ENCODE data around the gene RHOD.

The RHOD gene

DNA sequence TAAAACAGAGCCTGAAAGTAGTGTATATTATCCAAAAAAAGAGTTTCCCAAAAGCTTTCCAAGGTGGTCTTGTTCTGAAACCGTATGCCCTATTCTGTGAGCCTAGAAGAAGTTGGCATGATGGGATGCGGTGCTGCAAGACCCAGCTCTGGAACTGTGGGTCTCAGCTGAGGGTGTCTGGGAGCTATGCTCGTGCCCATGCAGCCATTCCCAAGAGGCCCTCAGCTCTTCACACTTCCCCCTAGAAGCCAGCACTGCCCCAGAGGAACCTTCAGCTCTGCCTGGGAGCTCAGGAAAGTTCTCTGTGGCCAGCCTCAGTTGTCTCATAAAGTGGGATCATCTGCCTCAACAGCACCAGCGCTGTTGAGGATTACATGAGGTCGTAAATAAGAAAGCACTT, 40.1 kb upstream of the RHOD start:
- no peak for DNase-seq (ENCODE audit: low read depth)
- TF ChIP-seq, protein P1, sequence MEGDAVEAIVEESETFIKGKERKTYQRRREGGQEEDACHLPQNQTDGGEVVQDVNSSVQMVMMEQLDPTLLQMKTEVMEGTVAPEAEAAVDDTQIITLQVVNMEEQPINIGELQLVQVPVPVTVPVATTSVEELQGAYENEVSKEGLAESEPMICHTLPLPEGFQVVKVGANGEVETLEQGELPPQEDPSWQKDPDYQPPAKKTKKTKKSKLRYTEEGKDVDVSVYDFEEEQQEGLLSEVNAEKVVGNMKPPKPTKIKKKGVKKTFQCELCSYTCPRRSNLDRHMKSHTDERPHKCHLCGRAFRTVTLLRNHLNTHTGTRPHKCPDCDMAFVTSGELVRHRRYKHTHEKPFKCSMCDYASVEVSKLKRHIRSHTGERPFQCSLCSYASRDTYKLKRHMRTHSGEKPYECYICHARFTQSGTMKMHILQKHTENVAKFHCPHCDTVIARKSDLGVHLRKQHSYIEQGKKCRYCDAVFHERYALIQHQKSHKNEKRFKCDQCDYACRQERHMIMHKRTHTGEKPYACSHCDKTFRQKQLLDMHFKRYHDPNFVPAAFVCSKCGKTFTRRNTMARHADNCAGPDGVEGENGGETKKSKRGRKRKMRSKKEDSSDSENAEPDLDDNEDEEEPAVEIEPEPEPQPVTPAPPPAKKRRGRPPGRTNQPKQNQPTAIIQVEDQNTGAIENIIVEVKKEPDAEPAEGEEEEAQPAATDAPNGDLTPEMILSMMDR (conservative IDR thresholded peaks at IDR 0.05; ENCODE audit: control insufficient read depth, insufficient read depth, low read depth, low read length) = no peak
- H3K4me3 ChIP-seq (ENCODE audit: control insufficient read depth, low read depth, low read length) = no peak overlapping the region

GRCh38 chr11:67020949-67021348, 35.7 kb upstream of the RHOD start:
- no peak overlapping the region for H3K4me3 ChIP-seq (ENCODE audit: control insufficient read depth, low read depth, low read length)
- no peak for DNase-seq (ENCODE audit: low read depth)
- TF ChIP-seq, protein P1 (conservative IDR thresholded peaks at IDR 0.05; ENCODE audit: control insufficient read depth, insufficient read depth, low read depth, low read length) = no peak

DNA sequence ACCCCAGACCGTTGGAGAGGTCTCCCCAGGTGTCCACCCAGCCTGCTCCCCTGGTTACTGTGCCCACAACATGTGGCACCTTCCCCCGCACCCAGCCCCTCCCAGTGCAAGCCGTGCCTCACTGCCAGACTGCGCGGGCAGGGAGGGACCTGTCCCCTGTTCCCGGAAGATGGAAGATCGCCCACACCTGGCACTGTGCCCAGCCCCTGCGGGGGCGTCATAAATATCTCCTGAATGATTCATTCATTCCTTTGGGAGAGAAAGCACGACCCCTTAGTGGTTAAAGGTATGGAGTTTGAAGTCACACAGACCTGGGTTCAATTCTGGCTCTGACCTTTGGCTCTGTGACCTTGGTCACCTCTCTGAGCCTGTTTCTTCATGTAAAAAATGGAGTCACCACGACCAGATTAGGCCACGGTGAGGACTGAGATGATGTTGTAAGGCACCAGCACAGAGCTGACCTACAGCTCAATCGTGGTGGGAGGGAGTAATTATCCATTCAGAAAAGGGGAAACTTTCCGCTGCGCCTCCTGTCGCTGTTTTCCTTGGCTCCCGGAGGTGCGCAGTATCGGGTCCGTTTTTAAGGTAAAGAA, 34.2 kb upstream of the RHOD start:
- peak; percentile 67 for DNase-seq (ENCODE audit: low read depth)
- no peak overlapping the region for H3K4me3 ChIP-seq (ENCODE audit: control insufficient read depth, low read depth, low read length)
- TF ChIP-seq, protein P1 (conservative IDR thresholded peaks at IDR 0.05; ENCODE audit: control insufficient read depth, insufficient read depth, low read depth, low read length) = no peak

- peak within 1 kb of the TSS; percentile 8 for H3K4me3 ChIP-seq (ENCODE audit: control insufficient read depth, low read depth, low read length)
- TF ChIP-seq, protein P1 (conservative IDR thresholded peaks at IDR 0.05; ENCODE audit: control insufficient read depth, insufficient read depth, low read depth, low read length) = no peak
Observed at GRCh38 chr11:67022961-67023956, 33.4 kb upstream of the RHOD start, which contains the start of gene SYT12. Gene SYT12 (plus strand): TSS chr11:67023134. CDS start chr11:67030145, 7,011 bp downstream.

DNA sequence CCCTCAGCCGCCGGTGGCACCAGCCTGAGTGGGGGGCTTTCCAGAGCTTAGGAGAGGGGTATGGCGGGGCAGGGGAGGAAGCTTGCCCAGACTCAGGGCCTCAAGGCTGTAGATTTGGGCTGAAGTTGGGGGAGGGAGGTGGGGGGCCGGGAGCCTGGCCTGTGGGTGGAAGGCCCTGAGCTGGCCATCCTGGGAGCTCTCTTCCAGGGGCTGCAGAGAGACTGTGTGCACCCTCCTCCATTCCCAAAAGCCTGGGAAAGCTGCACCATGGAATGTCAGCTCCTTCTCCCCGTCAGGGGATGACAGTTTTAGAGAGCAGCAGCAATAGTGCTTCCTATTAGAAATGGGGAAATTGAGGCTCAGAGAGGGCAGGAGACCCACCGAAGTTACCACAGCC, 32.7 kb upstream of the RHOD start:
- DNase-seq (ENCODE audit: low read depth) = no peak
- no peak overlapping the region for H3K4me3 ChIP-seq (ENCODE audit: control insufficient read depth, low read depth, low read length)
- TF ChIP-seq, protein P1 (conservative IDR thresholded peaks at IDR 0.05; ENCODE audit: control insufficient read depth, insufficient read depth, low read depth, low read length) = no peak

More at GRCh38 chr11:67022961-67023956, 33.4 kb upstream of the RHOD start, which contains the start of gene SYT12:
- DNase-seq (ENCODE audit: low read depth) = no peak

DNA sequence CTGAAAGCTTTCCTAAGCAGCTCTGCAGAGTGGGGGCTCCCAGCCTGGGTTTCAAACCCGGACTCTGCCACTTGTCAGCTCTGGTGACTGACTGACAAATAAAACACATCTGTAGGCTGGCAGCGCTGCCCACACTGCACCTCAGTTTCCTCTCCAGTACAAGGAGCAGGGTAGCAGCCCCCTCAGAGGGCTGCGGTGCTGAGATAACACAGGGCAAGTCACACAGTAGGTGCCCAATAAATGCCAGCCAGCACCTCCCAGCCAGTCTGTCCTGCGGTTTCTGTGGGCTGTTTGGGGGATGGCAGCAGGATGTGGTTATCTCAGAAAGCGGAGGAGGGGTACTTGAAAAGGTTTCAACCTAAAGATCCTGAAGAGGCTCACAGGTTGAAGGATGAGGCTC, 32.2 kb upstream of the RHOD start:
- TF ChIP-seq, protein P1 (conservative IDR thresholded peaks at IDR 0.05; ENCODE audit: control insufficient read depth, insufficient read depth, low read depth, low read length) = no peak
- no peak for DNase-seq (ENCODE audit: low read depth)
- H3K4me3 ChIP-seq (ENCODE audit: control insufficient read depth, low read depth, low read length) = no peak overlapping the region
